ENCODE results near the gene MINK1.

GRCh38 chr17:4822835-4823234 is 10.3 kb upstream of the MINK1 start:
- no peak for TF ChIP-seq CHD1 (IDR thresholded peaks at IDR 0.05; ENCODE audit: low read depth, low read length)
- no peak for TF ChIP-seq SMC3 (IDR thresholded peaks at IDR 0.05; ENCODE audit: borderline replicate concordance, low read length)
- TF ChIP-seq KDM1A (IDR thresholded peaks at IDR 0.05; ENCODE audit: borderline replicate concordance) = no peak
- TF ChIP-seq, protein P1, sequence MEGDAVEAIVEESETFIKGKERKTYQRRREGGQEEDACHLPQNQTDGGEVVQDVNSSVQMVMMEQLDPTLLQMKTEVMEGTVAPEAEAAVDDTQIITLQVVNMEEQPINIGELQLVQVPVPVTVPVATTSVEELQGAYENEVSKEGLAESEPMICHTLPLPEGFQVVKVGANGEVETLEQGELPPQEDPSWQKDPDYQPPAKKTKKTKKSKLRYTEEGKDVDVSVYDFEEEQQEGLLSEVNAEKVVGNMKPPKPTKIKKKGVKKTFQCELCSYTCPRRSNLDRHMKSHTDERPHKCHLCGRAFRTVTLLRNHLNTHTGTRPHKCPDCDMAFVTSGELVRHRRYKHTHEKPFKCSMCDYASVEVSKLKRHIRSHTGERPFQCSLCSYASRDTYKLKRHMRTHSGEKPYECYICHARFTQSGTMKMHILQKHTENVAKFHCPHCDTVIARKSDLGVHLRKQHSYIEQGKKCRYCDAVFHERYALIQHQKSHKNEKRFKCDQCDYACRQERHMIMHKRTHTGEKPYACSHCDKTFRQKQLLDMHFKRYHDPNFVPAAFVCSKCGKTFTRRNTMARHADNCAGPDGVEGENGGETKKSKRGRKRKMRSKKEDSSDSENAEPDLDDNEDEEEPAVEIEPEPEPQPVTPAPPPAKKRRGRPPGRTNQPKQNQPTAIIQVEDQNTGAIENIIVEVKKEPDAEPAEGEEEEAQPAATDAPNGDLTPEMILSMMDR (IDR thresholded peaks at IDR 0.05 in 2 of 3, conservative IDR thresholded peaks at IDR 0.05 in 1 of 3; ENCODE audit: control insufficient read depth in 2 of 3, extremely low read depth in 1 of 3, insufficient read depth in 1 of 3, low read depth in 3 of 3, low read length in 3 of 3) = no peak
- no peak for TF ChIP-seq MAX (IDR thresholded peaks at IDR 0.05; ENCODE audit: low read depth, low read length)
- no peak for TF ChIP-seq POLR2A (IDR thresholded peaks at IDR 0.05; ENCODE audit: low read depth, low read length)
- TF ChIP-seq DPF2 (IDR thresholded peaks at IDR 0.05) = no peak
- TF ChIP-seq BRCA1 (IDR thresholded peaks at IDR 0.05; ENCODE audit: low read depth, low read length) = no peak
- TF ChIP-seq TCF7 (IDR thresholded peaks at IDR 0.05; ENCODE audit: borderline replicate concordance) = no peak
- TF ChIP-seq ZBTB33 (IDR thresholded peaks at IDR 0.05) = no peak
- TF ChIP-seq FOXM1 (IDR thresholded peaks at IDR 0.05; ENCODE audit: low read depth, low read length) = no peak
- TF ChIP-seq, protein P2, sequence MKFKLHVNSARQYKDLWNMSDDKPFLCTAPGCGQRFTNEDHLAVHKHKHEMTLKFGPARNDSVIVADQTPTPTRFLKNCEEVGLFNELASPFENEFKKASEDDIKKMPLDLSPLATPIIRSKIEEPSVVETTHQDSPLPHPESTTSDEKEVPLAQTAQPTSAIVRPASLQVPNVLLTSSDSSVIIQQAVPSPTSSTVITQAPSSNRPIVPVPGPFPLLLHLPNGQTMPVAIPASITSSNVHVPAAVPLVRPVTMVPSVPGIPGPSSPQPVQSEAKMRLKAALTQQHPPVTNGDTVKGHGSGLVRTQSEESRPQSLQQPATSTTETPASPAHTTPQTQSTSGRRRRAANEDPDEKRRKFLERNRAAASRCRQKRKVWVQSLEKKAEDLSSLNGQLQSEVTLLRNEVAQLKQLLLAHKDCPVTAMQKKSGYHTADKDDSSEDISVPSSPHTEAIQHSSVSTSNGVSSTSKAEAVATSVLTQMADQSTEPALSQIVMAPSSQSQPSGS (IDR thresholded peaks at IDR 0.05; ENCODE audit: low read length) = no peak
- TF ChIP-seq ESRRA (IDR thresholded peaks at IDR 0.05; ENCODE audit: low read length) = no peak
- no peak for TF ChIP-seq HDAC6 (IDR thresholded peaks at IDR 0.05; ENCODE audit: unreplicated experiment)
